ENCODE measurements around the gene CLN6.
"Not testable (repeated sequence)": the region's sequence is repeated elsewhere in the genome, so short reads cannot be mapped to it uniquely, and the experiment has no call there.

Gene CLN6

GRCh38 chr15:68187559-68187958 is 42.0 kb downstream of the CLN6 start:
- ATAC-seq (replicated peaks) (no peak), DNase-seq (no peak)
- Mint-ChIP-seq H3K9me3 (no peaks in the 10 kb centered on the region), H3K27ac (no peak overlapping the region), H3K4me3 (no peak overlapping the region), H3K27me3 (no peaks in the 10 kb centered on the region), H3K4me1 (peaks cover 0 to 5% of the 10 kb centered on the region in 2 donors), H3K36me3 (peaks cover 36 to 66% of the 10 kb centered on the region in 2 donors)

- ATAC-seq (replicated peaks) (no peak), DNase-seq (no peak)
- Mint-ChIP-seq H3K9me3 (no peaks in the 10 kb centered on the region), H3K4me1 (peaks cover 0 to 5% of the 10 kb centered on the region in 2 donors), H3K27ac (no peak overlapping the region), H3K36me3 (peaks cover 32 to 63% of the 10 kb centered on the region in 2 donors), H3K4me3 (no peak overlapping the region), H3K27me3 (no peaks in the 10 kb centered on the region)
These were observed 42.7 kb downstream of the CLN6 start for GRCh38 chr15:68186671-68187397.

GRCh38 chr15:68184616-68185480 is 44.7 kb downstream of the CLN6 start:
- no peak for DNase-seq
- Mint-ChIP-seq H3K4me1 (peaks cover 0 to 5% of the 10 kb centered on the region in 2 donors), H3K27ac (no peak overlapping the region), H3K4me3 (no peak overlapping the region), H3K36me3 (peaks cover 39 to 68% of the 10 kb centered on the region in 2 donors), H3K9me3 (no peaks in the 10 kb centered on the region), H3K27me3 (no peaks in the 10 kb centered on the region)
- ATAC-seq (replicated peaks) = no peak

- H3K27me3 Mint-ChIP-seq = no peaks in the 10 kb centered on the region
- no peak overlapping the region for H3K4me3 Mint-ChIP-seq
- H3K4me1 Mint-ChIP-seq = peaks cover 0 to 5% of the 10 kb centered on the region in 2 donors
- no peak for DNase-seq
- ATAC-seq (replicated peaks) = no peak
- peaks cover 38 to 59% of the 10 kb centered on the region in 2 donors for H3K36me3 Mint-ChIP-seq
- H3K27ac Mint-ChIP-seq = no peak overlapping the region
- H3K9me3 Mint-ChIP-seq = no peaks in the 10 kb centered on the region
These were observed 45.8 kb downstream of the CLN6 start for GRCh38 chr15:68183616-68184315.

- peaks cover 24 to 41% of the 10 kb centered on the region in 2 donors for H3K36me3 Mint-ChIP-seq
These were observed 51.8 kb downstream of the CLN6 start for GRCh38 chr15:68177742-68178141.

GRCh38 chr15:68176601-68177000 is 52.9 kb downstream of the CLN6 start:
- Mint-ChIP-seq H3K36me3 (peaks cover 22 to 40% of the 10 kb centered on the region in 2 donors), H3K4me1 (peaks cover 2 to 6% of the 10 kb centered on the region in 2 donors), H3K27me3 (no peaks in the 10 kb centered on the region), H3K27ac (no peak overlapping the region), H3K4me3 (no peak overlapping the region), H3K9me3 (no peaks in the 10 kb centered on the region)
- DNase-seq = no peak
- ATAC-seq (replicated peaks) = no peak

More at GRCh38 chr15:68177742-68178141, 51.8 kb downstream of the CLN6 start:
- DNase-seq (no peak), ATAC-seq (replicated peaks) (no peak)
- Mint-ChIP-seq H3K4me1 (peaks cover 2 to 6% of the 10 kb centered on the region in 2 donors), H3K4me3 (no peak overlapping the region), H3K27me3 (no peaks in the 10 kb centered on the region), H3K27ac (peak overlapping the region; percentile 22), H3K9me3 (no peaks in the 10 kb centered on the region)

GRCh38 chr15:68175526-68175925 is 54.0 kb downstream of the CLN6 start:
- DNase-seq (no peak), ATAC-seq (replicated peaks) (no peak)
- Mint-ChIP-seq H3K4me1 (peaks cover 2 to 6% of the 10 kb centered on the region in 2 donors), H3K27me3 (no peaks in the 10 kb centered on the region), H3K4me3 (no peak overlapping the region), H3K27ac (no peak overlapping the region), H3K9me3 (no peaks in the 10 kb centered on the region), H3K36me3 (peaks cover 15 to 35% of the 10 kb centered on the region in 2 donors)

GRCh38 chr15:68173119-68173518 is 56.4 kb downstream of the CLN6 start:
- Mint-ChIP-seq H3K27ac (no peak overlapping the region), H3K36me3 (peaks cover 14 to 28% of the 10 kb centered on the region in 2 donors), H3K9me3 (no peaks in the 10 kb centered on the region), H3K4me1 (peaks cover 2 to 6% of the 10 kb centered on the region in 2 donors), H3K4me3 (no peak overlapping the region), H3K27me3 (no peaks in the 10 kb centered on the region)
- no peak for DNase-seq
- no peak for ATAC-seq (replicated peaks)

GRCh38 chr15:68172037-68172436 is 57.5 kb downstream of the CLN6 start:
- not testable (repeated sequence) for H3K4me1 Mint-ChIP-seq; ATAC-seq (replicated peaks); H3K4me3 Mint-ChIP-seq; H3K27ac Mint-ChIP-seq; DNase-seq; H3K9me3 Mint-ChIP-seq; H3K27me3 Mint-ChIP-seq
- peaks cover 11 to 18% of the 10 kb centered on the region in 2 donors for H3K36me3 Mint-ChIP-seq

GRCh38 chr15:68166847-68167246 is 62.7 kb downstream of the CLN6 start:
- H3K36me3 Mint-ChIP-seq = peaks cover 16 to 30% of the 10 kb centered on the region in 2 donors
- no peak overlapping the region for H3K27ac Mint-ChIP-seq
- ATAC-seq (replicated peaks) = no peak

GRCh38 chr15:68163191-68163590 is 66.3 kb downstream of the CLN6 start:
- no peak for DNase-seq
- Mint-ChIP-seq H3K36me3 (peaks cover 29 to 37% of the 10 kb centered on the region in 2 donors), H3K27me3 (no peaks in the 10 kb centered on the region), H3K27ac (no peak overlapping the region), H3K9me3 (peaks cover 0 to 2% of the 10 kb centered on the region in 2 donors), H3K4me3 (no peak overlapping the region), H3K4me1 (peaks cover 0 to 3% of the 10 kb centered on the region in 2 donors)
- no peak for ATAC-seq (replicated peaks)

More at GRCh38 chr15:68166847-68167246, 62.7 kb downstream of the CLN6 start:
- Mint-ChIP-seq H3K9me3 (peaks cover 0 to 2% of the 10 kb centered on the region in 2 donors), H3K27me3 (no peaks in the 10 kb centered on the region), H3K4me3 (no peak overlapping the region), H3K4me1 (peaks cover 0 to 3% of the 10 kb centered on the region in 2 donors)
- no peak for DNase-seq

GRCh38 chr15:68158046-68158628 is 71.4 kb downstream of the CLN6 start:
- DNase-seq = no peak
- peaks cover 0 to 3% of the 10 kb centered on the region in 2 donors for H3K4me1 Mint-ChIP-seq
- no peaks in the 10 kb centered on the region for H3K27me3 Mint-ChIP-seq
- no peak overlapping the region for H3K4me3 Mint-ChIP-seq
- H3K36me3 Mint-ChIP-seq = peaks cover 24 to 32% of the 10 kb centered on the region in 2 donors
- H3K9me3 Mint-ChIP-seq = peaks cover 0 to 2% of the 10 kb centered on the region in 2 donors
- H3K27ac Mint-ChIP-seq = no peak overlapping the region
- no peak for ATAC-seq (replicated peaks)

- no peaks in the 10 kb centered on the region for H3K27me3 Mint-ChIP-seq
- DNase-seq (no peak), ATAC-seq (replicated peaks) (no peak)
- peaks cover 0 to under 1% of the 10 kb centered on the region in 2 donors for H3K9me3 Mint-ChIP-seq
- peaks cover 24 to 31% of the 10 kb centered on the region in 2 donors for H3K36me3 Mint-ChIP-seq
- H3K4me1 Mint-ChIP-seq = no peaks in the 10 kb centered on the region
- H3K4me3 Mint-ChIP-seq = no peak overlapping the region
- no peak overlapping the region for H3K27ac Mint-ChIP-seq
These were observed 72.5 kb downstream of the CLN6 start for GRCh38 chr15:68157074-68157473.

Data from stimulated activated naive B cell treated with anti-CD40 and anti-IgM and Interleukin-4, amounts not matched to agents 10 μg/mL and 1 μg/mL and 100 μg/mL, for 72 hours (primary cell).